ENCODE measurements around the gene TRIM52.
"Not testable (repeated sequence)": the region's sequence is repeated elsewhere in the genome, so short reads cannot be mapped to it uniquely, and the experiment has no call there.

The TRIM52 gene

DNA sequence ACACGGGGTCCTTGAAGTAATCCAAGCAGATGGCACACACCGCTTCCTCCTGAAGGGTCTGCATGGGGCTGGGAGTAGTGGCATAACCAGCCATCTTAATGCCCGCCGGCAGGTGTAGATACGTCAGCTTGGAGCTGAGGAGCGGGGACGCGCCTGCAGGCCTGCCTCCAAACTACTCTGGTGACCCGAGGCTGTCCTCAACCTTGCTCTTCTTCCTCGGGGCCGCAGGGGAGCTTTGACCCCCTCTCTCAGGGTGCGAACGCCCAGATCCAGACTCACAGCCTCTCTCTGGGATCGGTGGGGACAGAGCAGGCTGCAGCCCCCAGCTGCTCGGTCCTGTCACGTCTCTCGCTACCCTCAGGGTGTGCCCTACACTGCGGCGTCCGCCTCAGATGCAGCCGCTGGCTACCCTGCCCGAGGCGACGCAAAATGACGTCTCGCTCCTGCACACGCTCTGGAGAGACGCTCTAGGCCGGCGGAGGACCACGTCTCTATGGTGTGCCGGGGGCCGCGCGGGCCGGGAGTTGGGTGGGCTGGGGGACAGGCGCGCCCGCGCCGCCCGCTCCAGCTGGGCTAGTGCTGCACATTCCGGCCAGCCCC lies at the start of gene TRIM52:
TRIM52 (minus strand) TSS at position 424 of the 600 bp plus-strand sequence; CDS start at position 94, 330 bp downstream.
- DNase-seq = no peak

DNA sequence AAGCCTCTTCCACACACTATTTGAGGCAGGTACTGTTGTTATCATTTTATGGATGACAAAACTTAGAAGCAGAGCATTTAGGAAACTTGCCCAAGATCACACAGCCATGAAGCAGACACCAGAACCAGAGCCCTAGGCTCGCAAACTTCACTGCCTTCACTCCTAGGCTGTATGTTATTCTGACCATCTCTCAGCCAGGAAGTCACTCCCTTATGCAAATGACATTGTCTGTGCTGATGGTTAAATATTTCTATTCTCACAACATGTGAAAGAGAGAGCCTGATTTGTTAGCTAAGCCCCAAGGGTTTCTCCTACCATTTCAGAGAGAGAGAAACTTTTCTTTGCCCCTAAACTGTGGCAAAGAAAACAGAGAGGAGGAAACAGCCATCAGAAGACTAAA lies 26.4 kb upstream of the TRIM52 start:
- not testable (repeated sequence) for DNase-seq

- not testable (repeated sequence) for DNase-seq
These were observed 25.2 kb upstream of the TRIM52 start for GRCh38 chr5:181285962-181286705.

GRCh38 chr5:181283841-181284755 lies 23.2 kb upstream of the TRIM52 start:
- not testable (repeated sequence) for DNase-seq

DNA sequence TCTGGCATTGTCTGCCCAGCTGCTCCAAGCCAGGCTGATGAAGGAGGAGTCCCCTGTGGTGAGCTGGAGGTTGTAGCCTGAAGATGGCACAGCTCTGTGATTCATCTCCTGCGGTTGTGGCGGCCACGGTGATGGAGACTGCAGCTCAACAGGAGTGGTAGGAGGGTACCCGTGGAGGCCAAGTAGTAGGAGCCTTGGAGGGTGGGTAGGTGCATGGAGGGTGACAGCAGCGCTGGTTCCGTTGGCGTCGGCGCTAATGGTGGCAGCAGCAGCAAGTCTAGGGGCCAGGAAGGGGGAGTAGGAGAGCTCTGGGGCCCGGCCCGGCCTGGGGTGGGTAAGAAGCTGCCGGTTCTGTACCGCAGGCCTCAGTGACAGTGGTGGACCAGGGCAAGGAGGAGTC lies 22.4 kb upstream of the TRIM52 start:
- no peak for DNase-seq

DNA sequence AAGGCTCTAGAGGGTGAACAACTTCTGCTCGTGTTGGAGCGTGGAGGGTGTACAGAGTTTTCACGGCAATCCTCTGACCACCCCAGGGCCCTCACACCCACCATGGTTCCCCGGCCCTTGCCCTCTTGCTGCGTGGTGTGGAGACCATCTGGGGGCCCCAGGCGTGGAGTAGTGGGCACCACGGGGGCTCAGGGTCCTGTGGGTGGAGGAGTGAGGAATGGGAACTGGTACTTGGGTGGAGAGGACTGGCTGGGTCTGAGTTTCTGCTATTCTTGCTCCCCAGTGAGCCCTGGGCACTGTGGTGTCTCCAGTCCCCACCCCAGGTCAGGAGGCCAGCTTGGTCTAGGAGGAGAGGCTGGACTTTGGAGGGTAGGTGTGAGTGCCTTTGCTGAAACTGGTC lies 21.9 kb upstream of the TRIM52 start:
- no peak for DNase-seq

GRCh38 chr5:181282415-181282814 lies 21.5 kb upstream of the TRIM52 start:
- DNase-seq = not testable (repeated sequence)

GRCh38 chr5:181281984-181282316 lies 21.0 kb upstream of the TRIM52 start:
- no peak for DNase-seq

GRCh38 chr5:181281077-181281983 lies 20.4 kb upstream of the TRIM52 start:
- DNase-seq = no peak

GRCh38 chr5:181280251-181280762 lies 19.4 kb upstream of the TRIM52 start:
- no peak for DNase-seq

- not testable (repeated sequence) for DNase-seq
These were observed 12.4 kb upstream of the TRIM52 start for GRCh38 chr5:181273433-181273744.

DNA sequence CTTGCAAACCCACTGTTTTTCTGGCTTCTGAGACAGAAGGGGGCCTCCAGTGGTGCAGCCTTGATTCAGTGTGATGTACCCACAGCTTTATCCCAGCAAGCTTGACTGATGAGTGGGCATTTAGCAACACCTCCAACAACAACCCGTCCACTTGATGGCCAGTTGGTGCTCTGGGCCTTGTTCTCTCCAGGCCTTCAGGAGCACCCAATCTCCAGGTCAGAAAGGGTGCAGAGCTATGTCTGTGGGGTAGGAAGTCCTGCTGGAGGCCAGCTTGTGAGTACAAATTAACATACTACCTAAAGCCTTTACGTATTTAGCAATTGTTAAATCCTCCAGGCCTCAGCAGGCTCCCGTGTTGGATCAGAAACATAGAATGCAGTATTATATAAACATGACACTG lies 10.1 kb upstream of the TRIM52 start:
- no peak for DNase-seq

DNA sequence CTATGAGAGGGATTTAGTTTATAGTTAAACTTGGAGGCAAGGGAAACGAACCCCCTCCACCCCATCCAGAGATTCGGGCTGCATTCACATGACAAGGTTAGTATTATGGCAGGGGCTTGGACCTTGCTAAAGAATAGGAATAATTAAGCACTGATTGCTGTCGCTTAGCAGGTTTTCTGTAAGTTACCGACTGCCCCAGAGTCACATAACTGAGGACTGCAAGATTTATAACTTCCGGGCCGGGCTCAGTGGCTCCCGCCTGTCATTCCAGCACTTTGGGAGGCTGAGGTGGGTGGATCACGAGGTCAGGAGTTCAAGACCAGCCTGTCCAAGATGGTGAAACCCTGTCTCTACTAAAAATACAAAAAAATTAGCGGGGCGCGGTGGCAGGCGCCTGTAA lies 7.0 kb upstream of the TRIM52 start:
- not testable (repeated sequence) for DNase-seq

GRCh38 chr5:181267291-181267904 lies 6.5 kb upstream of the TRIM52 start:
- not testable (repeated sequence) for DNase-seq

DNA sequence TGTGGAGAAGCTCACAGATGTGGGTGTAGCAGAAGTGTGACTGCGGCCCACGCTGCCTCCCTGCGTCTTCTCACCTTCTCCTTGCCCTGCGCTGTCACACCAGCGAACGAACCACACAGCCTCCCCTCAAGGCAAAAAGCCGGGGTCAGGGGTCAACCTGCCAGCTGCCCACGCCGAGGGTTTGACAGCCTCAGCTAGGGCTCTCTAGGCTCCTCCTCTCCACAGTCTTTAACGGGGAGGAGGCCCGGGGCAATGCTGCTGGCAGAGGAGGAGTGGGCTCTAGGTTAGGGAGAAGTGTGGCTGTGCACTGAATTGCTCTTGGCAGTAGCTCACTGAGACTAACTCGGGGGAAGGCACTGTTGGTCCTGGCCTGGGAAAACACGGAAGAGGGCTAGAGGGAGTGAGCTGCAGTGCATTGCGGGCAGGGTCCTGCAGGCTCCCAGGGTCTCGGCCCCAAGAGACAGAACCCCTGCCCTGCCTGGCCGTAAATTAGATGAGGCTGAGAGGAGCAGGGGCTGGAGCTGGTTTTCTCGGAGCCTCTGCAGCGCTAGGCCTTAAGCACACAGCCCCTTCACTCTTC lies 4.2 kb upstream of the TRIM52 start:
- no peak for DNase-seq

GRCh38 chr5:181263633-181264032 lies 2.7 kb upstream of the TRIM52 start:
- no peak for DNase-seq

DNA sequence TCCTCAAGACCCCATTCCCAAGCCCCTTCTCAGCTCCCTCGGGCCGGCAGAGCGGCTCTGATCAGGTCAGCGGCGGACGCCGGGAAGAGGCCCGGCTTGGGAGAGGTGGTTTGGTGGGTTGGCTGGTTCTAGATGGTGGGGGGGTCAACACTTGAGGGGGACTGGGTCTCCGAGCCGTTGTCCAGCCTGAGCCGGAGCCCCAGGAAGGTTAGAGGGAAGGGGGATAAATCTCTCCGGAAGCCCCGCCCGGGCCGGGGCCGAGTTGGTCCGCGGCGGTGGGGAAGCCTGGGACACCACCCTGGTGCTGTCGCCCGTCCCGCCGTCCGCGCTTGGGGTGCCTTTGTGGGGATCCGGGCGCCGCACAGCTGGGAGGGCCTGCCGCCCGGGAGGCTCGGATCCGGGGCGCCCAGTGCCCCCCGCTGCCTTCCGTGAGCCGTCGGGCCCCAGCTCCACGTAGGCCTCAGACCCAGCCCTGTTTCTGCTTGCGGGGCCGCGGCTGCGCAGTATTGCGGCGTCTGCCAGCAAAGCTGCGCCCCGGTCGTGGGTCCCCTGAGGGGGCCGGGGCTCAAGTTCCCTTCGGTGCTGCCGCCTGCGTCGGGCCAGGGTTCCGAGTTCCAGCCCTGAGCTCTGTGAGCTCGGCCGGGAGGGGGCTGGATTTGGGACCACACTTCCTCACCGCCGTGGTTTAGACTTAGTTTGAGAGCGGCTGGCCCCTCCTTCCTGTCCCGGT lies 542 bp upstream of the TRIM52 start:
- DNase-seq = no peak

DNA sequence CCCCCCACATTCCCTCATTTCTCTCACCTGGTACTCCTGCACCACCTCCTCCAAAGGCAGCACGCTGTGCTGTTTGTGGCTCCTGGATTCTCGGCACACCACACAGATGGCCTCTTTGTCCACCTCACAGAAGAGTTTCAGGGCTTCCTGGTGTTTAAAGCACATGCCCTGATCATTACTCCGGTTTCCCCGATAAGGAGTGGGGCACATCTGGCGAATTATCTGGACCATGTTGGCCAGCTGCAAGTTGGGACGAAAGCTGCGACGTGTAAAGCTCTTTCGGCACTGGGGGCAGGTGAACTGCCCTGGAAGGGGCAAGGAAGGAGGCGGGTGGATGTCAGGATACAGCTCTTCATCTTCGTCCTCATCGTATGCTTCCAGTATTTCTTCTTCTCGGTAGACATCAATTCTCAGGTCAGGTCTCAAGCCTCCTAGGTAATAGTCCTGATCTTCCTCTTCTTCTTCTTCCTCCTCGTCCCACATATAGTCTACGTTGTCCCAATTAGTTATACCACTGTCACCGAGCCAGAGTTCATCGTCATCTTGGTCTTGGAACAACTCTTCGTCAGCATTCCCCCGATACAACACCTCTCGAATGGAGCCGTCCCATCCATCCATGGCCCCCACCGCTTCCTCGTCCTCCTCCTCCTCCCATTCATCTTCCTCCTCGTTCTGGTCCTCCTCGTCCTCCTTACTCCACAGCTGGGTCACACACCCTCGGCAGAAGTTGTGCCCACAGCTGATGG lies 796 bp downstream of the TRIM52 start:
- no peak for DNase-seq

DNA sequence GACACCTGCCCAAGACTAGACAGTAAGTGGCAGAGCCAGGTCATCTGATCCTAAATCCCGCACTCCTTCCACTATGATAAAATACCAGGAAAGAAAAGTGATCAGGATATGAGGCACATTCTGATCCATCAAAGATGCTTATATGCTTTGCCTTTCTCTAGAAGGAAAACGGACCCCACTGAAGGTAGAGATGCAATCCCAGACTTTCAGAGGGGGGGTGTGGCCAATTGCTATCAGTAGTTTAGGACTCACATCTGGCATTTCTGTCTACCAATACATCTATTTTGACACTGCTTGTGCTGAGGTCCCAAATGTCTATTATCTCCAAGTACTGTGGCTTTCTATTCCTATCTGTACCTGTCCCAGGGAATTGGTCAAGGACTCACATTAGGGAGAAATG lies 1.7 kb downstream of the TRIM52 start:
- no peak for DNase-seq

GRCh38 chr5:181258576-181258975 lies 2.4 kb downstream of the TRIM52 start:
- no peak for DNase-seq
